GM12891 (cell line): ENCODE measurements around the gene GLIS2.

Source experiments
- POLR2A ChIP-seq: IDR thresholded peaks from 2 replicates; pipeline ENCODE4 v1.6.1; 2011; ENCODE audit warnings: low read depth, low read length, control low read depth
- TAF1 ChIP-seq: IDR thresholded peaks from 2 replicates; pipeline ENCODE4 v1.6.1; 2011; ENCODE audit warnings: low read depth, low read length, control low read depth

DNA sequence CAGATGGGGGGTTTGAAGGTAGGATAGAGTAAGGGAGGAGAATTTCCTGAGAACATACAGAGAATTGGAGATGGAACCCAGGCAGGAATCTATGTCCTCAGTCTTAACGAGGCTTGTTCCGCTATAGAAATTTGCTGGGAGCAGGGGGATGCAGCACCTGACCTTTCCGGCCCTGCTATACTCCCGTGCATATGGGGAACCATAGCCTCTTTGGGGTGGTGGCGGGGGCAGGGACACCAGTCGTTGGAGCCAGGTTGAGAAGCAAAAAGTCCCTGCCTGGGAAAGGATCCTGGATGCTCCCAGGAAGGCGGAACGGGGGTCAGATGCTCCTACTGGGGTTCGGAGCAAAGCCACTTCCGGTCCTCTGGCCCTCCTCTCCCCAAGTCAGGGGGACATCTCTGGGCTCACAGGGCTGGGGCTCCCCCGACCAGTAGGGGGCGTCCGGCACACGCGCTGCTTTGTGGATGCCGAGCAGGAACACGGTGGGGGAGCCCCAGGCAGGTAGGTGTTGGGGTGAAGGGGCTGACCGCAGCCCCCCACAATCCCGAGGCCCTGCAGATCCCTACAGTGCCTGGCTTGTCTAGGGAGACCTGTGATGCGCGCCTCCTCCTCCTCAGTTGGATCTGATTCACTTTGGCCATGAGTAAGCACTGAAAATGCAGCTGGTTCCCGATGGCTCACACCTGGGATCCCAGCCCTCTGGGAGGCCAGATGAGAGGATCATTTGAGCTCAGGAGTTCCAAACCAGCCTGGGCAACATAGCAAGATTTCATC, 27.5 kb upstream of the GLIS2 start:
- no peak for TF ChIP-seq POLR2A
- TF ChIP-seq TAF1: no peak
